GM19351 (cell line): ENCODE data around the gene ERBB4.
"Not testable (repeated sequence)": the region's sequence is repeated elsewhere in the genome, so short reads cannot be mapped to it uniquely, and the experiment has no call there.

Experiments
- ATAC-seq: cut with Tn5 transposase; IDR thresholded peaks from one replicate; pipeline ENCODE4 v1.9.1; 2021; ENCODE audit warnings: mild to moderate bottlenecking, moderate library complexity; ENCODE audit not compliant: unreplicated experiment

Gene ERBB4

DNA sequence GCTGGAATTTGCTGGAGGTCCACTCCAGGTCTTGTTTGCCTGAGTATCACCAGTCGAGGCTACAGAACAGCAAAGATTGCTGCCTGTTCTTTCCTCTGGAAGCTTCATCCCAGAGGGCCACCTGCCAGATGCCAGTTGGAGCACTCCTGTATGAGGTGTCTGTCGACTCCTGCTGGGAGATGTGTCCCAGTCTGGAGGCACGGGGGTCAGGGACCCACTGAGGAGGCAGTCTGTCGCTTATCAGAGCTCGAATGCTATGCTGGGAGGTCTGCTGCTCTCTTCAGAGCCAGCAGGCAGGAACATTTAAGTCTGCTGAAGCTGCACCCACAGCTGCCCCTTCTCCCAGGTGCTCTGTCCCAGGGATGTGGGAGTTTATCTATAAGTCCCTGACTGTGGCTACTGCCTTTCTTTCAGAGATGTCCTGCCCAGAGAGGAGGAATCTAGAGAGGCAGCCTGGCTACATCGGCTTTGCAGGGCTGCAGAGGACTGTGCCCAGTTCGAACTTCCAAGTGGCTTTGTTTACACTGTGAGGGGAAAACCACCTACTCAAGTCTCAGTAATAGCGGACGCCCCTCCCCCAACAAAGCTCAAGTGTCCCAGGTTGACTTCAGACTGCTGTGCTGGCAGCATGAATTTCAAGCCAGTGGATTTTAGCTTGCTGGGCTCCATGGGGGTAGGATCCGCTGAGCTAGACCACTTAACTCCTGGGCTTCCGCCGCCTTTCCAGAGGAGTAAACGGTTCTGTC lies 301.1 kb downstream of the ERBB4 start:
- ATAC-seq, result no peak

DNA sequence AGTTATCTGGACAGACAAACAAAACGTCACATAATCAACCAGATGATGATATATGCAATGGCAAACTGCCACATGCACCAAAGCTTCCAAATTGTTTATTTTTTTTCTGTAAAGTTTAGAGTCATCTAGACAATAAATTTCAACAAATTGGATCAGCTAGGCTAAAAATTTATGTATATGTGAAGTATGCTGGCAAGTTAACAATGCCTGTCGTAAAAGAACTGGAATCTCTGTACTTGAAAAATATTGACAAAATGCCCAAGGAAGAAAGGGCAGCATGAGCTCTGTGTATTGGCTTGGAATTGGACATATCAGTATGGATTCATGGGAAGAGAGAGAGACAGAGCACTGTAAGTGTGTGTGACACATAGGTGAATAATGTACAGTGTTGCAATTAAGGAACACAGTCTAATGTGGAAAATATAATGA lies 309.8 kb downstream of the ERBB4 start:
- no peak for ATAC-seq

DNA sequence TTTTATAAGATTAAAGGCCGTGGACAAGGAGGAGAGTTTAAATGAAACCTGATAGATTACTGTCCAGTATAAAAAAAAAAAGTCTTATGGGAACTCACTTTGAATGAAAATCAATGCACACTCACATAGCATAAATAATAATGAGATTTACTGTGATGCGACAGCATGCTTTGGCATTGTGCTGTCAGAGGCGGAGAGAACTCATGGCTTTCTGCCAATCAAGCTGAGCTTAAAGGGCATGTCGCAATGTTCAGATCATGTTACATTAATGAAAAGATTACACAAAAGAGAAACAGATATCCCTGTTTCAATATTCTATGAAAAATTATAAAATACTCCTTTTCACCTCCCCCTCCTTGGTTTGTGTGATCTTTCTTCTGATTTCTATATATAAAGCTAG lies 310.8 kb downstream of the ERBB4 start:
- no peak for ATAC-seq

DNA sequence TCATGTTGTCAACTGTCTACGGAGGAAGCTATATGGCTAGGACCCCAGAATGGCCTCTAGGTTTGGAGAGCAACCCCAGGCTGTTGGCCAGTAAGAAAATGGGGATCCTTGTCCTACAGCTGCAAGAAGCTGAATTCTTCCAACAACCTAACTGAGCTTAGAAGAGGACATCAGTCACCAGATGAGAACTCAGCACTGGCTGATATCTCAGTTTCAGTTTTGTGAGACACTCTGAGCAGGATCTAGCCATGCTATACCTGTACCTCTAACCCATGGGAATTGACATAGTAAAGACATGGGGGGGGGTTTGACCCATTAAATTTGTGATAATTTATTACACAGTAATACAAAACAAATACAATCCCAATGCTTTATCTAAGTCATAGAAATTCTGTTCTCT lies 312.5 kb downstream of the ERBB4 start:
- ATAC-seq, result no peak

DNA sequence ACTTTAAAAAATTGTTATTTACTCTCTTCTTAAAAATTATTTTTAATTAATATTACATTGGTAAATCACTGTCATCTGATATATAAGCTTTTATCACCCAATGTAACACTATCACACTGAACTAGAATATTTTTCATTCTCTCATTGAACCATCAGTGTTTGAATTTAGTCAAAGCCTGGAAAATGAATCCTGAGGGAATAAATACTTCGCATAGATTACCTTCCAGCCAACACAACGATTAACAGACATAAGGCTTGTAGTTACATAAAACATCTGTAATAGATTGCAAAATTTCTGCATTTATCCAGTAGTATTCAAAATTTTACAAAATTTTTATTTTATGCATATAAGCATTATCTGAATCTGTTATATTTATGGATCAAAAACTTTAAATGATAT lies 314.9 kb downstream of the ERBB4 start:
- ATAC-seq, result no peak

DNA sequence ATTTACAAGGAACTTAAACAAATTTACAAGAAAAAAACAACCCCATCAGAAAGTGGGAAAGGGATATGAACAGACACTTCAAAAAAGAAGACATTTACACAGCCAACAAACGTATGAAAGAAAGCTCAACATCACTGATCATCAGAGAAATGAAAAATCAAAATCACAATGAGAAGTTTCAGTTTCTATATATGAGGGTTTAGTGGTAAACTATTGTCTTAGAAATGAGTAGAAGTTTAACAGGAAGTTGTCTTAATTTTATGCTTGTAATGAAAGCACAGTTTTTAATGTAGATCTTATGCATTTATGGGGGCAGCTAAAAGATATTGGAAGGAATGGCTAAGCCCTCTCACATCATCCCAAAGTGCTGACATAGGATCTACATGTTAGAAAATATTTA lies 325.4 kb downstream of the ERBB4 start:
- peak; percentile 83 for ATAC-seq

DNA sequence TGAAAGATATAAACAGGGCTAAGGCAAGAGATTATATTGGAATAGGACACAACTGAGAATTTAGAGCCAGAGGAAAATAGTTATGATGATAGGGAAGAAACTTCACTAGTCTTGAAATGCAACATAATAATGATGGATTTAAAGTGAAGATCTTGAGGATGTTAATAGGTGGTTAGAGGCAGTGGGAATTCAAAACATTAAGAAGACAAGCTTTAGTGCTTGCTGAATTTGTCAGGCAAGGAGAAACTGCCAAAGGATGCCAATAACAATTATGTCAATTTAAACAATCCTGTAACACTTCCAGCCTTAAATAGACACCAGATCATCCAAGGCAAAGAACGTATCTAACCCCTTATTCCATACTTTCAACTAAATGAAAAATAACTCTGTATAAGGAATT lies 330.1 kb downstream of the ERBB4 start:
- no peak for ATAC-seq

DNA sequence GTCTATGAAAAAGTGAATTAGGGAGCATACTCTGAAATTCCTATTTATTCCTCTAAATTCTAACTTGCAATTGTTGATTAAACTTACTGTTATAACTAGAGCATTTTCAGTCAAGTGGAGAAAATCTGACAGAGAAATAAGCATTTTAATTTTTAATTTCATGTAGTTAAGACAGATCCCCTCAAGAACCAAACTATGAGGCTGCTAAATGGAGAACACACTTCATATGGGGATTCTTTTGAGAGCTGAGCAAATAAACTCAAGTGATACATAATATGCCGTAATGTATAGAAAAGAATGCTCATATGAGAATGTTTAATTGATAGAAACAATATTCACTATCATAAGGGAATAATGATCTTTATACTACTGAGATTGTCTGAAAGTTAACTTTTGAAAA lies 340.8 kb downstream of the ERBB4 start:
- no peak for ATAC-seq

DNA sequence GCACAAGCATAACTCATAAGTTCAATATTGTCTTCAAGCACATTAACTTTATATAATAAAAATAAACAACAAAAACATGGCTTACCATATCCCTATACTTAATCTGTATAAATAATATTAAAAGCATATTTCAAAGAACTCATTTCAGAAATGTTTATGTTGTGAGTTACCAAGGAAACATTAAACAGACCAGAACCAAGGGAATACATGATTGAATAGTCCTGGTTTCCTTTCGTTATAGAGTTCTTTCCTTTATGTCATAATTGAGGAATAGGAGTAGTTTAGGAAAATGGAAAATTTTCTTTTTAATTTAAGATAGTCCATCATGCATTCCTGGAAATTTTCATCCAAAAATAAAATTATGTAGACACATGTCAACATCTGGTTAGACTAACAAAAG lies 343.0 kb downstream of the ERBB4 start:
- ATAC-seq, result no peak

DNA sequence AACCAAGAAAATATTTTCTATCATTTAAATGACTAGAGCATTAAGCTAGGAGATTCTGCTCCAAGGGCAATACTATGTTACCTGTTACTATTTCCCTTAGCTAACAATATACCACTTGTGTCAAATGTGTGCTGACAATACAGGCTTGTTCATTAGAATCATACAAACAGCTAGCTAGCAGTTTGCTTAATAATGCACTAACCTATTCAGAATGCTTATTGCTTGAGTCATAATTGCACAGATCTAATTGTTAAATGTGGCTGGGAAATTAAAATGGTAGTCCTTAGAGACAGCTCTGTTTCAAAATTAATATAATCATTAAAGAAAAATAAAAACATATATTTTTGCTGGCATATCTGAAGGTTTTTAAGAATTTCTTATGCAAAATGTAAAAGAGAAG lies 344.2 kb downstream of the ERBB4 start:
- no peak for ATAC-seq

DNA sequence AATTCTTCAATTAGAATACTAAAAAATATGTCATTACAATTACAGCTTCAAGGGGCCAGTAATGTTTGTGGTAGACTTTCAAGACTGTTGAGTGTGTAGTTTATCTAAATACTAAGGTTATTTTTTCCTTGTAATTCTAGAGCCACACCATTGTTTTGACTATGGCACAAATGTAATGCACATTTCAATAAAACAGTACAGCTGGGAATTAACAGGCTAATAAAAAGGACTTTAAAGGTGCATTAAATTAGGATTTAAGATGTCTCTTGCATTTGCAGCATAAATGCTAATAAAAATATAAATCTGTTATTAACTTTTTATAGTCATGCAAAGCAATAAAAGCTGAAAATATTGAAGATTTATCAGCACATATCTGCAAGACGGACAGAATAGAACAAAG lies 344.8 kb downstream of the ERBB4 start:
- no peak for ATAC-seq

DNA sequence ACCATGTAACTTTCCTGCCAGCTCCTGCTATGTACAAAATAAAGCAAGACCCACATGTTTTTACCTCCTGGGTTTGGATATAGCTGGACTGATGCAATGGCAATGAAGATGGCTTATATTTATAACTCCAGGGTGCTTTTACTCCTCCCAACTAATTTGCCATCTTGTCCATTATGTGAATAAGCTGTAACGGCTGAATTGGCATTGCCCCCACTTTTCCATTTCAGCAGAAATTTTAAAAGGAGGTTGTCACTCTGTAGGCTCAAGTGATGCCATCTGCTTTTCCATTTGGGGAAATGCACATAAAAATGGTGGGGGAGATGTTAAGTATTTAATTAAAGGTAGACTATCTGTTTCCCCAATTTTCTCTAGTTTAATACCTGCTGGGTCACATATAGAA lies 345.5 kb downstream of the ERBB4 start:
- no peak for ATAC-seq

DNA sequence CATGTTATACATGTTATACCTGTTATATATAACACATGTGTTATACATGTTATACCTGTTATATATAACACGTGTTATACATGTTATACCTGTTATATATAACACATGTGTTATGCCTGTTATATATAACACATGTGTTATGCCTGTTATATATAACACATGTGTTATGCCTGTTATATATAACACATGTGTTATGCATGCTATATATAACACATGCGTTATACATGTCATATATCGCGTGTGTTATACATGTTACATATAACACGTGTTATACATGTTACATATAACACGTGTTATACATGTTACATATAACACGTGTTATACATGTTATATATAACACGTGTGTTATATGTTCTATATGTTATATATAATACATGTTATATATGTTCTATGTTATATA lies 347.2 kb downstream of the ERBB4 start:
- ATAC-seq, result not testable (repeated sequence)

DNA sequence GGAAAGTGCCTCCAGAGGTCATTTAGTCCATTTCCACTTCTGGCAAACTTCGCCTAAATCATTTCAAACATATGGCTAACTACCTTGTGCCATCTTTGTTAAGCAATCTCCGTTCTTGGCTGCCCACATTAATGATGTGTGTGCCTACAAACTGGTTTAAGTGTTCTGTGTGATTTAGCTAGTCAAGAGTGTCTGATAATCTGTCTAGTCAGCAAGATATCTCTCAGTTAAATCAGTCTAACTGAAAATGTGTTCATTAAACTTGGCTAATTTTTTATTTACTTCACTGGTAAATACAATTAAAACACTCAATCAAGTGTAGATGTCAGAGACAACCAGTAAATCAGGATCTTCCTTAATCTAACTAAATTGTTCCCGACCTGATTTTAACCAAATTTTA lies 352.4 kb downstream of the ERBB4 start:
- no peak for ATAC-seq

DNA sequence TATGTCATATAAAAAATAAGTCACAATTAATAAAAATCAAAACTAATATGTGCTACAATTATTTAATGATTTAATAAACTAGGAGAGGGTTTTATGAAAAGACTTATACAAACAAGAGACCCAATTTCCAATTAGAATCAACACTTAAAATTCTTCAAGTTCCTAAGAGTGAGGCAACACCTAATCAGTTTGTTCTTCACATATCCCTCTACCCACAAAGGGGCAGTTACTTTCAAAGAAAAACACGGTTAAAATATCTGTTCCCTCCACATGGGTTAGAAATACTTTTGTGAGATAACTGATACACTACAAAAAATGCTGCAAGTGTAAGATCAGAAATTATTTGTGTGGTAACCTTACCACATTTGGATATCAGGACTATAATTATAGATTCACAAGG lies 357.0 kb downstream of the ERBB4 start:
- ATAC-seq, result no peak

DNA sequence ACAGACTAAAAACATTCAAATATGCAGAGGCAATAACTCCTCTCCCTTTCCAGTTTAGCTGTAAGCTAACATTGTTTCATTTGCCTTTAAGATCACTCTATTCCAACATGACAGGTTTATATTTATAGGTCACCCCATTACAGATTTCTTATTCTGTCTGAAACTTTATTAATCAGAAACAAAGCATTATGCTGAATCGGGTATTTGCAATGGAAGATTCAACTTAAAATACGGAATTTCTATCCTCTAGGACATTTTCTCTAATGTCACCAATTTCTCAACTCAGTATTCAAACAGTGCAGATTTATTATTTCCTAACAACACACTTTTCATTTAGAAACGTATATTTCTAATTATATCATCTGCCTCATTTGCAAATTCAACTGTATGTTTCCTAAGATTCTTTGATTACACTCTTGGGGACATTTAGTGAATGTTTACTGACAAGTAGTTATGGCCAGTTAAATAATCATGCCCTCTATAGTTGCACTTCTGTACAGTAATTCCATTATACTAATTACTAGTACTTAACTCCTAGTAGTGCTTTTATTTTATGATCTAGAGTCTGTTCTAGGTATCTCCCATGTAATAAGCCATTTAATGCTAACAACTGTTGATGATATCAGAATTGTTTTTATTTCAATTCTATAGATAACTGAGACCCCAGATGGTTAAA lies 358.1 kb downstream of the ERBB4 start:
- ATAC-seq, result no peak

DNA sequence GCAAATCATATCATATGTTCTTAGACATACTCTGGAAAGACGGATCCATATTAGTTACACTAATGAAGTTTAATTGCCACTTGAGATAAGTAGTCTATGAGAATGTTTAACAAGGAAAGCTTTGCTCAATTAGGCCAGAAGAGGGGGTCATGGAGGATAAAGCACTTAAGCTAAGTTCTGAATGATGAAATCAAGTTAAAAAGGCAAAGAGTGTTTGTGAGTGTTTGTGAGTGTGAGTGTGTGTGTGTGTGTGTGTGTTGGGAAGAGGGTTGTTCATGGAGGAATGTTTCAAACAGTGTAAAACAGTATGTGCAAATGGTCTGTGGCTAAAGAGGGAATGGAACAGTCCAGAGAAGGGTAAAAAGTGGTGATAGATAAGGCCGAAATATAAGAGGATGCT lies 360.9 kb downstream of the ERBB4 start:
- ATAC-seq, result no peak

DNA sequence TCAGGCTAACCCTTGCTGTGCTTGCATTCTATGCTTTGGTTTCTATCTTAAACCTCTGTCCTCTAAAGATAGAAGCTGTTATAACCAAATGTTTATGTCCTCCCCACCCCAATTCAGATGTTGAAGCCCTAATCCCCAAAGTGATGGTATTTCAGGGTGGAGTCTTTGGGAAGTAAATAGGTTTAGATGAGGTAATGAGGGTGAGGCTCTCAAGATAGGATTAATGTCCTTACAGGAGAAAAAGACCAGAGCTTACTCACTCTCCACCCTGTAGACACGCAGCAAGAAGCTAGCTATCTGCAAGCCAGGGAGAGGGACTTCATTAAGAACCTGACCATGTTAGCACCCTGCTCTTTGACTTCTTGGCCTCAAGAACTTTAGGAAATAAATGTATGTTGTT lies 362.5 kb downstream of the ERBB4 start:
- ATAC-seq, result no peak

DNA sequence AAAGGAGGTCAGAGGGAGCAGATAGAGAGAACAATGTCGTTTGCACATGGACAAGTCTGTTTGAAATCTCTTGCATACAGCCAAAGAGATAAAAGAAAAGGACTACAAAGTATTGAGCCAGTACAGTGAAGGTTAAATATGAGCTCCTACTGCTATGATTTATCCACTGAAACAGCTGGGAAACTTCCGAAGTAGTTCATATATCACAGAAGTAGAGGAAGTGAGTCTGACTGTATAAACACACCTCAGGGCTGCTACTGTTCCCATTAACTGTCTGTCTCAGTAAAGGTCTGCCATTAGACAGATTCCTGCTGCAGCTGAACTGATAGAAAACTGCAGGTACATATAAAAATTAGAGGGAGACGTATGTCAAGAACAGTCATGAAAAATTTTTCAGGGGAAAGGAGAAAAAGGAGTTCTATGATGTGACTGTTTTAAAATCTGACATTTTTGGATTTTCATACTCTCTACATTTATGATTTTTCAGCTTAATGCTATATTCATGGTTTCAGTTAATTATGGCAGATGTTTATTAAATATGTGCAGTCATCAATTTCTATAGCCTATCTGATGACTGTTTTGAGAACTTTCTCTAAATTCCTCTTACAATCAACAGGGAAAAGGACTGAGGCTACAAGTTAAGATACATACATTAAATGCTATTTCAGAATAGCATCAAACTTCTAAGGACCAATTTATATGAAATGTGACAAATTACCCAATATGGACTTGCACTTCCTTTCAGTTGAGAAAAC lies 364.7 kb downstream of the ERBB4 start:
- no peak for ATAC-seq

DNA sequence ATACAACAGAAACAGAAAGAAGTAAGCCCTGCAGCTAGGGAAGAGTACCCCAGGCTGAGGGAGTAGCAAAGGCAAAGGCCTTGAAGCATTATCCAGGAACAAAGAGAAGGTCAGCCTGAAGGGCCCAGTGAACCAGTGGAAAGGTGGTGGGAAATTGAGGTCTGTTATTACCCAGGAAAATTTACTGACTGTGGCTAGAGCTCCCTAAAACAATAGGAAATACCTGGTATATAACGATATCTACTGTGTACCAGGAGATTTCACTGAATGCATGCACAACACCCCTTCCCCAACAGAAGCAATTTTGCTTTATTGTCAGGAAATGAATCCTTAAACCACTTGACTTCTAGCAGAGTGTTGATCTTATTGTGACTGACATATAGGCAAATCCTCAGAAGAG lies 365.3 kb downstream of the ERBB4 start:
- no peak for ATAC-seq

DNA sequence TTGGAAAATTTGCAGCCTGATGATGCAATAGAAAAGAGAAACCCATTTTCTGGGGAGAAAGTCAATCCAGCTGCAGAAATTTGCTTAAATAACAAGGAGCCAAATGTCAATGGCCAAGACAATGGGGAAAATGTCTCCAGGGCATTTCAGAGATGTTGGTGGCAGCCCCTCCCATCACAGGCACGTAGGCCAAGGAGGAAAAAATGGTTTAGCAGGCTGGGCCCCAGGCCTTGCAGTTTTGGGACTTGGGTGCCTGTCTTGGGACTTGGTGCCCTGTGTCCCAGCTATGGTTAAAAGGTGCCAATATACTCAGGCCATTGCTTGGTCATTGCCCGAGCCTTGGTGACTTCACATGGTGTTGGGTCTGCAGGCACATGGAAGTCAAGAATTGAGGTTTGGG lies 368.2 kb downstream of the ERBB4 start:
- no peak for ATAC-seq

DNA sequence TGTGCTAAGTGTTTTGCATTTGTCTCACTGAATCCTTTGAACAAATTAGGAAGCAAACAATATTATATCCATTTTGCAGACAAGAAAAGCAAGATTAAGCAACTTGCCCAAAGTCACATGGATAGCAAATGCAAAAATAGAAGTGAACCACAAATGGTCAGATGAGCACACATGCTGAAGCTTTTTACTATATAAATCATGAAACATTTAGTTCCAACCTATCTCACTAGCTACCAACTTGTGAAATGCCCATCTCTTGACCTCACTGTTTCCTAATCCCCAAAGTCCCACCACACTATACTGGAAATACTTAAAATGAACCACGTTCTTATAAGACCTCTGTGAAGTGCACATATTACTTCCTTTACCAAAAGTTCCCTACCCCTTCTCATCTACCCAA lies 380.5 kb downstream of the ERBB4 start:
- no peak for ATAC-seq
